GM13976 (cell line): ENCODE measurements around the gene TMEM140.

Source experiments
- DNase-seq: peaks from one replicate; pipeline ENCODE4 v3.0.0; 2012; ENCODE audit warnings: low spot score
- in situ Hi-C: fragments of 300-500 bp; cut with MboI; formaldehyde crosslinking; loops from one replicate; pipeline ENCODE4 v1.12.0; 2022; ENCODE audit warnings: low sequenced_read_pairs, mixed read lengths, inconsistent platforms; ENCODE audit not compliant: unreplicated experiment
- TF ChIP-seq, protein P1 (sequence below): IDR thresholded peaks from 2 replicates; pipeline ENCODE4 v1.5.1; 2012; ENCODE audit warnings: borderline replicate concordance, mild to moderate bottlenecking; ENCODE audit not compliant: insufficient read depth; ENCODE audit errors: extremely low read depth, missing control alignments, control extremely low read depth

The TMEM140 gene

DNA sequence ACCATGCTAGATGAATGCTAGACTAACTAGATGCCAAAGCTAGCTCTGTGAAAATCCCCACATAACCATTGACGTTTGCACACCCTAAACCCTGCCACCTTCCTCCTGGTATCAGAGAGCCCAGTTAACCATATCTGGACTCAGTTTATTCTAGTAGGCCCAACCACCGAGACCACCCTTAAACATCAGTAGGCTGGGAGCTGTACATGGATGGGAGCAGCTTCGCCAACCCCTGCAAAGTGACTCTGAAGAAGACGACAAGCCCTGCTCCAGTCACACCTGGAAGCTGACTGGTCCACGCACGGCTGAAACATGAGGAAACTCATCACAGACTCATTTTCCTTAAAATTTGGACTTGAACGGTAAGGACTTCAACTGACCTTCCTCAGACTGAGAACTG, 27.1 kb downstream of the TMEM140 start:
- TF ChIP-seq, protein P1, sequence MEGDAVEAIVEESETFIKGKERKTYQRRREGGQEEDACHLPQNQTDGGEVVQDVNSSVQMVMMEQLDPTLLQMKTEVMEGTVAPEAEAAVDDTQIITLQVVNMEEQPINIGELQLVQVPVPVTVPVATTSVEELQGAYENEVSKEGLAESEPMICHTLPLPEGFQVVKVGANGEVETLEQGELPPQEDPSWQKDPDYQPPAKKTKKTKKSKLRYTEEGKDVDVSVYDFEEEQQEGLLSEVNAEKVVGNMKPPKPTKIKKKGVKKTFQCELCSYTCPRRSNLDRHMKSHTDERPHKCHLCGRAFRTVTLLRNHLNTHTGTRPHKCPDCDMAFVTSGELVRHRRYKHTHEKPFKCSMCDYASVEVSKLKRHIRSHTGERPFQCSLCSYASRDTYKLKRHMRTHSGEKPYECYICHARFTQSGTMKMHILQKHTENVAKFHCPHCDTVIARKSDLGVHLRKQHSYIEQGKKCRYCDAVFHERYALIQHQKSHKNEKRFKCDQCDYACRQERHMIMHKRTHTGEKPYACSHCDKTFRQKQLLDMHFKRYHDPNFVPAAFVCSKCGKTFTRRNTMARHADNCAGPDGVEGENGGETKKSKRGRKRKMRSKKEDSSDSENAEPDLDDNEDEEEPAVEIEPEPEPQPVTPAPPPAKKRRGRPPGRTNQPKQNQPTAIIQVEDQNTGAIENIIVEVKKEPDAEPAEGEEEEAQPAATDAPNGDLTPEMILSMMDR, result no peak
- in situ Hi-C loops, result no loop called here
- DNase-seq, result no peak

DNA sequence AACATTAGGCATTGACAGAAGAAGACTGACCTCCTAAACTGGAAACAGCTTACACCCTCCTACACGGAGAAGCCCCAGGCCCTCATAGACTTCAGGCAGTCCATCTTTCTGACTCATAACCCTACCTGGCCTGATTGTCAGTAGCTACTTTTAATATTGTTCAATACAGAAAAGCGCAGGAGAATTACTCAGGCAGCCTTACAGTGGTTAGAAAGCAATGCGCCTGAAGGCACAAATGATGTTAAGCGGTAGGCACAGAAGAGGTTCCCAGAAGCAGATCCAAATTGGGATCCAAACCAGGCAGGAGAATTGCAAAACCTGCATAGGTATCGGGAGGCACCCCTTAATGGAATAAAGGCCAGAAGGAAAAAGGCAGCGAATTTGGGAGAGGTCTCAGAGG, 28.1 kb downstream of the TMEM140 start:
- no peak for DNase-seq
- TF ChIP-seq, protein P1, result no peak
- in situ Hi-C loops, result no loop called here

DNA sequence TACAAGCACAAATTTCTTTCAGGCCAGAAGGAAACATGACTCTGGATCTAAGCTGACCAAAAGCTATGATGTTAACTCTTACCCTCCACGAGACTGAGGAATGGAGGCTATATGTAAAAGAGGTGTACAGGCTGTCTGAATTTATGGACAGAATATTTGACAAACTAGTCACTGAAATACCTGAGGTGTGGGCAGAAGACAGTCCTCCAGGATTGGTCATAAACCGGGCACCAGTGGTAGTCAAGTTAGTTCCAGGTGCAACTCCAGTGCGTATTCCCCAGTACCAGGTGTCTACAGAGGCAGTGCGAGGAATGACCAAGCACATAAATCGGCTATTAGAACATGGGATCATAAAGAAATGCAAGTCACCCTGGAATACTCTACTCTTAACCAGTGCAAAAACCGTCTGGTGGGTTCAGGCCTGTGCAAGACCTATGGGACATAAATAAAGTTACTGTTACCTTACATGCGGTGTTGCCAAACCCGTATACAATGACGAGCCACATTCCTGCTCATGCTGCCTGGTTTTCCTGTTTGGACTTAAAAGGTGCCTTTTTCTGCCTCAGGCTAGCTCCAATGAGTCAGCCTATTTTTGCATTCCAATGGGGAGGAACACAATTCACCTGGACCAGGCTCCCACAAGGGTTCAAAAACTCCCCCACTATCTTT, 29.3 kb downstream of the TMEM140 start:
- DNase-seq, result no peak
- TF ChIP-seq, protein P1, result no peak
- in situ Hi-C loops, result no loop called here

DNA sequence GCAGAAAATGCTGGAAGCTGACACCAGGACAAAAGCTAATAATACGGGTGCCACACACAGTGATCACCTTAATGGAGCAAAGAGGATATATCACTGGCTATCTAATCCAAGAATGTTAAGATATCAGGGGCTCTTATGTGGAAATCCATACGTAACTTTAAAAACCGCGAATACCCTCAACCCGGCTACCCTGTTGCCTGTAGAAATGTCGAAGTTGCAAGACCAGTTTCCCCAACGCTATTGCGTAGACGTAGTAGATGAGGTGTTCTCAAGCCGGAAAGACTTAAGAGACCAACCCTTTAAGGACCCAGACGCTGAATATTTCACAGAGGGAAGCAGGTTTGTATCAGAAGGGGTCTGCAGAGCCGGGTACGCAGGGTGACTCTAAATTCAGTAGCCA, 30.5 kb downstream of the TMEM140 start:
- in situ Hi-C loops, result no loop called here
- TF ChIP-seq, protein P1, result no peak
- no peak for DNase-seq

DNA sequence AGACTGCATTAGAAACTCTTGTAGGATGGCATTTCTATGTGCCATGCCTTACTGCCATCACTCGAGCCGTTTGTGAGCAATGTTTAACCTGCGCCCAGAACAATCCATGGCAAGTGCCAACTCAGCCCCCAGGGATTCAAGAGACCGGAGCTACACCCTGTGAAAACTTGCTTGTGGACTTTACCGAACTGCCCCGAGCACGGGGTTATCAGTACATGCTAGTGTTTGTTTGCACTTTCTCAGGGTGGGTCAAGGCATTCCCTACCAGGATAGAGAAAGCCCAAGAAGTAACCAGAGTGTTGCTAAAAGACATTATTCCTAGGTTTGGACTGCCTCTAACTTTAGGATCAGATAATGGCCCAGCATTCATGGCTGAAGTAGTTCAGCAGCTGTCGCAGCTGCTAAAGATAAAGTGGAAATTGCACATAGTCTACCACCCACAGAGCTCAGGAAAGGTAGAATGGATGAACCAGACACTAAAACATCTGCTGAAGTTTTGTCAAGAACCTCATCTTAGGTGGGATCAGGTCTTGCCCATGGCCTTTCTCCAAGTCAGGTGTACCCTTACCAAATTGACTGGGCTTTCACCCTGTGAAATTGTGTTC, 31.6 kb downstream of the TMEM140 start:
- no peak for DNase-seq
- TF ChIP-seq, protein P1, result no peak
- in situ Hi-C loops, result no loop called here

DNA sequence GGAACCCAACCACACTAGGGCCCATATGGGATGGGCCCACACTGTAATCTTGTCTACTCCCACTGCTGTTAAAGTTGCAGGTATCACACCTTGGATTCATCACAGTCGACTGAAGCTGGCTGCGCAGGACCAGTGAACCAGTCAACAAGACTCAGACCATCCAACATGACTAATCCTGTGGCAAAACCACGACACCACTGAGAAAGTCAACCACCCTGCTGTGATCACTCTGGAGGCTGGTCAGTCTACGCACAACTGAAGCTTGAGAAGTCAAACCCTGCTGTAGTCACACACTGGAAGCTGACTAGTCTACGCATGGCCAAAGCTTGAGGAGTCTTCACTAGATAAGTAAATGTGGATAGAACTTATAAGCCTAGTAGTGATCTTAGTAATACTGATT, 32.2 kb downstream of the TMEM140 start:
- in situ Hi-C loops, result no loop called here
- TF ChIP-seq, protein P1, result no peak
- DNase-seq, result no peak
